ENCODE data around the gene CDNF. TPM values are rescaled to one million over a fixed set of nuclear protein-coding genes. Genes with fewer than 3 reads are reported as not detected.
A peak's percentile ranks its signal among the peaks of the same experiment; 100 is the strongest.

Gene CDNF
- polyA plus RNA-seq, 2 of the 4 experiments (the other 2 are of a cell fraction), result 1.6 to 2.0 TPM

DNA sequence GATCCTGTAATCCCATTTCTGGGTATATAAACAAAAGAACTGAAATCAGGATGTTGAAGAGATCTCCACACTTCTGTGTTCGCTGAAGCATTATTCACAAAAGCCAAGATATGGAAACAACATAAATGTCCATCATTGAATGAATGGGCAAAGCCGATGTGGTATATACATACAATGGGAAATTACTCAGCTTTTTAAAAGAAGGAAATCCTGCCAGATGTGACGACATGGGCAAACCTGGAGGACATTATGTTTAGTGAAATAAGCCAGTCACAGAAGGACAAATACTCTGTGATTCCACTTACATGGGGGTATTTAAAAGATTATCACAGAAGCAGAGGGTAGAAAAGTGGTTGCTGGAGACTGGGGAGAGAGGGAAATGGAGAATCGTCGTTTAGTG, 39.2 kb downstream of the CDNF start:
- no peak for FAIRE-seq
- H3K4me3 ChIP-seq, result no peak overlapping the region

DNA sequence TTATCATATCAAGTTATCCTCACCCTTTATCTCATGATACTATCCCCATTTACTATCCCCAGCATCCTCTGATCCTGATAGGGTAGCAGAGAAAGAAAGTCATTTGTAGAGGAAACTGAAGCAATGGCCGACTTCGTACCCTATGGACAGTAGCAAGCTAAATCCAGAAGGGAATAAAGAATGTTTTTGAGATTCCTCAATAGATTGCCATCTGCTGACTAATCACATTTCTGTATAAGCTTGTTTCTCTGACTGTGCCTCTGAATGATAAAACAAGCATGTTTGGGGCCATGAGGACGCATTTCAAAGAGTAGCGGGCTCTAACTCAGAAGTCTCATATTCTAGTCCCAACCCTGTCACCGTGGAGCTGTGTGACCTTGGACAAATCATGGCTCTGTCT, 49.9 kb downstream of the CDNF start:
- no peak for FAIRE-seq
- POLR2A ChIA-PET, result interaction anchor here (1.7 kb wide), 1 partner anchor 183 kb away, joined by 3 read pairs; no protein-coding TSS in a partner anchor
- 94% methylated on average over 5 of the region's 5 CpGs for WGBS (ENCODE audit: missing lambda C conversion rate)
- ATAC-seq, result no peak
- TF ChIP-seq, protein P1, sequence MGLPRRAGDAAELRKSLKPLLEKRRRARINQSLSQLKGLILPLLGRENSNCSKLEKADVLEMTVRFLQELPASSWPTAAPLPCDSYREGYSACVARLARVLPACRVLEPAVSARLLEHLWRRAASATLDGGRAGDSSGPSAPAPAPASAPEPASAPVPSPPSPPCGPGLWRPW (IDR thresholded peaks at IDR 0.05), result no peak
- no peak for TF ChIP-seq ZNF302 (CRISPR knock-in tag; IDR thresholded peaks at IDR 0.05)
- TF ChIP-seq JUN (IDR thresholded peaks at IDR 0.05), result no peak
- TF ChIP-seq ZFP36 (IDR thresholded peaks at IDR 0.05; ENCODE audit: borderline replicate concordance, partially characterized antibody), result no peak
- no peak for TF ChIP-seq CBX2 (IDR thresholded peaks at IDR 0.05; ENCODE audit: borderline replicate concordance, low read depth)
- TF ChIP-seq MAFK (IDR thresholded peaks at IDR 0.05; ENCODE audit: partially characterized antibody), result peak; percentile 94
- TF ChIP-seq SREBF2 (IDR thresholded peaks at IDR 0.05), result no peak
- TF ChIP-seq RCOR1 (IDR thresholded peaks at IDR 0.05; ENCODE audit: low read depth, low read length), result no peak
- TF ChIP-seq, protein P2, sequence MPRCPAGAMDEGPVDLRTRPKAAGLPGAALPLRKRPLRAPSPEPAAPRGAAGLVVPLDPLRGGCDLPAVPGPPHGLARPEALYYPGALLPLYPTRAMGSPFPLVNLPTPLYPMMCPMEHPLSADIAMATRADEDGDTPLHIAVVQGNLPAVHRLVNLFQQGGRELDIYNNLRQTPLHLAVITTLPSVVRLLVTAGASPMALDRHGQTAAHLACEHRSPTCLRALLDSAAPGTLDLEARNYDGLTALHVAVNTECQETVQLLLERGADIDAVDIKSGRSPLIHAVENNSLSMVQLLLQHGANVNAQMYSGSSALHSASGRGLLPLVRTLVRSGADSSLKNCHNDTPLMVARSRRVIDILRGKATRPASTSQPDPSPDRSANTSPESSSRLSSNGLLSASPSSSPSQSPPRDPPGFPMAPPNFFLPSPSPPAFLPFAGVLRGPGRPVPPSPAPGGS (IDR thresholded peaks at IDR 0.05), result no peak
- Histone ChIP-seq H3K27ac (peak overlapping the region in 1 of 2 experiments; percentile 60; a peak in 3 of 6 replicates), H3K4me2 (no peak overlapping the region), H3K4me1 (peaks cover 9% of the 10 kb centered on the region), H3K4me3 (no peak overlapping the region), H3K9me3 (peaks cover 13% of the 10 kb centered on the region)
- CTCF ChIA-PET, result interaction anchor here (1.4 to 1.5 kb wide), 3 partner anchors 32 to 252 kb away, joined by 4 to 5 read pairs (median 4); no protein-coding TSS in a partner anchor
- no peak for DNase-seq (ENCODE audit: low read depth in 1 of 2, low spot score in 1 of 2)

More for the DNA sequence above, 39.2 kb downstream of the CDNF start:
- CTCF ChIA-PET, result no interaction called here
- DNase-seq (ENCODE audit: low read depth in 1 of 2, low spot score in 1 of 2) (no peak), ATAC-seq (no peak)
- POLR2A ChIA-PET, result no interaction called here
- Histone ChIP-seq H3K9me3 (no peaks in the 10 kb centered on the region), H3K4me1 (no peaks in the 10 kb centered on the region), H3K4me2 (no peak overlapping the region), H3K27ac (no peak overlapping the region)
- no peak for TF ChIP-seq JUN (IDR thresholded peaks at IDR 0.05)
- TF ChIP-seq, protein P3, sequence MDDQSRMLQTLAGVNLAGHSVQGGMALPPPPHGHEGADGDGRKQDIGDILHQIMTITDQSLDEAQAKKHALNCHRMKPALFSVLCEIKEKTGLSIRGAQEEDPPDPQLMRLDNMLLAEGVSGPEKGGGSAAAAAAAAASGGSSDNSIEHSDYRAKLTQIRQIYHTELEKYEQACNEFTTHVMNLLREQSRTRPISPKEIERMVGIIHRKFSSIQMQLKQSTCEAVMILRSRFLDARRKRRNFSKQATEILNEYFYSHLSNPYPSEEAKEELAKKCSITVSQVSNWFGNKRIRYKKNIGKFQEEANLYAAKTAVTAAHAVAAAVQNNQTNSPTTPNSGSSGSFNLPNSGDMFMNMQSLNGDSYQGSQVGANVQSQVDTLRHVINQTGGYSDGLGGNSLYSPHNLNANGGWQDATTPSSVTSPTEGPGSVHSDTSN (IDR thresholded peaks at IDR 0.05), result no peak
- no peak for TF ChIP-seq POLR2A (IDR thresholded peaks at IDR 0.05; ENCODE audit: low read length)
- no peak for TF ChIP-seq CHD2 (IDR thresholded peaks at IDR 0.05; ENCODE audit: low read length, partially characterized antibody)
- TF ChIP-seq MAFK (IDR thresholded peaks at IDR 0.05; ENCODE audit: partially characterized antibody), result no peak
- no peak for TF ChIP-seq HOXB5 (CRISPR knock-in tag; IDR thresholded peaks at IDR 0.05)
- TF ChIP-seq, protein P4, sequence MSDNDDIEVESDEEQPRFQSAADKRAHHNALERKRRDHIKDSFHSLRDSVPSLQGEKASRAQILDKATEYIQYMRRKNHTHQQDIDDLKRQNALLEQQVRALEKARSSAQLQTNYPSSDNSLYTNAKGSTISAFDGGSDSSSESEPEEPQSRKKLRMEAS (IDR thresholded peaks at IDR 0.05), result no peak
- no peak for TF ChIP-seq RNF2 (IDR thresholded peaks at IDR 0.05; ENCODE audit: borderline replicate concordance, low read depth)
- TF ChIP-seq RCOR1 (IDR thresholded peaks at IDR 0.05; ENCODE audit: low read depth, low read length), result no peak
- TF ChIP-seq EHMT2 (IDR thresholded peaks at IDR 0.05; ENCODE audit: low read depth), result no peak
- no peak for TF ChIP-seq KDM1A (IDR thresholded peaks at IDR 0.05; ENCODE audit: low read depth)
- no peak for TF ChIP-seq HEYL (CRISPR knock-in tag; IDR thresholded peaks at IDR 0.05)
- no peak for TF ChIP-seq HOXA7 (CRISPR knock-in tag; IDR thresholded peaks at IDR 0.05)
- TF ChIP-seq MYC (IDR thresholded peaks at IDR 0.05; ENCODE audit: borderline replicate concordance, low read length), result no peak
- no peak for TF ChIP-seq POLR2AphosphoS2 (conservative IDR thresholded peaks at IDR 0.05; ENCODE audit: low read length)
- TF ChIP-seq, protein P5, sequence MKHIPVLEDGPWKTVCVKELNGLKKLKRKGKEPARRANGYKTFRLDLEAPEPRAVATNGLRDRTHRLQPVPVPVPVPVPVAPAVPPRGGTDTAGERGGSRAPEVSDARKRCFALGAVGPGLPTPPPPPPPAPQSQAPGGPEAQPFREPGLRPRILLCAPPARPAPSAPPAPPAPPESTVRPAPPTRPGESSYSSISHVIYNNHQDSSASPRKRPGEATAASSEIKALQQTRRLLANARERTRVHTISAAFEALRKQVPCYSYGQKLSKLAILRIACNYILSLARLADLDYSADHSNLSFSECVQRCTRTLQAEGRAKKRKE (CRISPR knock-in tag; IDR thresholded peaks at IDR 0.05; ENCODE audit: low read depth), result no peak
- no peak for TF ChIP-seq FOXS1 (CRISPR knock-in tag; IDR thresholded peaks at IDR 0.05)
- TF ChIP-seq CHD4 (IDR thresholded peaks at IDR 0.05; ENCODE audit: borderline replicate concordance), result no peak
- TF ChIP-seq RARB (CRISPR knock-in tag; IDR thresholded peaks at IDR 0.05), result no peak
- TF ChIP-seq, protein P6, sequence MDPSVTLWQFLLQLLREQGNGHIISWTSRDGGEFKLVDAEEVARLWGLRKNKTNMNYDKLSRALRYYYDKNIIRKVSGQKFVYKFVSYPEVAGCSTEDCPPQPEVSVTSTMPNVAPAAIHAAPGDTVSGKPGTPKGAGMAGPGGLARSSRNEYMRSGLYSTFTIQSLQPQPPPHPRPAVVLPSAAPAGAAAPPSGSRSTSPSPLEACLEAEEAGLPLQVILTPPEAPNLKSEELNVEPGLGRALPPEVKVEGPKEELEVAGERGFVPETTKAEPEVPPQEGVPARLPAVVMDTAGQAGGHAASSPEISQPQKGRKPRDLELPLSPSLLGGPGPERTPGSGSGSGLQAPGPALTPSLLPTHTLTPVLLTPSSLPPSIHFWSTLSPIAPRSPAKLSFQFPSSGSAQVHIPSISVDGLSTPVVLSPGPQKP (IDR thresholded peaks at IDR 0.05; ENCODE audit: low read depth, low read length), result no peak
- WGBS (ENCODE audit: missing lambda C conversion rate), result 89% methylated on average over 5 of the region's 5 CpGs
